ENCODE data around the gene SCYGR4.
"Not testable (repeated sequence)": the region's sequence is repeated elsewhere in the genome, so short reads cannot be mapped to it uniquely, and the experiment has no call there.

SCYGR4 gene

GRCh38 chr2:227666631-227667170 lies 49.4 kb downstream of the SCYGR4 start, which contains the start of gene SCYGR5:
Gene SCYGR5 (plus strand): TSS chr2:227666804. CDS start chr2:227666804, 0 bp downstream.
- DNase-seq (ENCODE audit: low spot score), result not testable (repeated sequence)

All from Ammon's horn (tissue), 1 donor.